ENCODE measurements around the gene SPRING1.
A peak's percentile ranks its signal among the peaks of the same experiment; 100 is the strongest.

The SPRING1 gene, protein sequence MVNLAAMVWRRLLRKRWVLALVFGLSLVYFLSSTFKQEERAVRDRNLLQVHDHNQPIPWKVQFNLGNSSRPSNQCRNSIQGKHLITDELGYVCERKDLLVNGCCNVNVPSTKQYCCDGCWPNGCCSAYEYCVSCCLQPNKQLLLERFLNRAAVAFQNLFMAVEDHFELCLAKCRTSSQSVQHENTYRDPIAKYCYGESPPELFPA

DNA sequence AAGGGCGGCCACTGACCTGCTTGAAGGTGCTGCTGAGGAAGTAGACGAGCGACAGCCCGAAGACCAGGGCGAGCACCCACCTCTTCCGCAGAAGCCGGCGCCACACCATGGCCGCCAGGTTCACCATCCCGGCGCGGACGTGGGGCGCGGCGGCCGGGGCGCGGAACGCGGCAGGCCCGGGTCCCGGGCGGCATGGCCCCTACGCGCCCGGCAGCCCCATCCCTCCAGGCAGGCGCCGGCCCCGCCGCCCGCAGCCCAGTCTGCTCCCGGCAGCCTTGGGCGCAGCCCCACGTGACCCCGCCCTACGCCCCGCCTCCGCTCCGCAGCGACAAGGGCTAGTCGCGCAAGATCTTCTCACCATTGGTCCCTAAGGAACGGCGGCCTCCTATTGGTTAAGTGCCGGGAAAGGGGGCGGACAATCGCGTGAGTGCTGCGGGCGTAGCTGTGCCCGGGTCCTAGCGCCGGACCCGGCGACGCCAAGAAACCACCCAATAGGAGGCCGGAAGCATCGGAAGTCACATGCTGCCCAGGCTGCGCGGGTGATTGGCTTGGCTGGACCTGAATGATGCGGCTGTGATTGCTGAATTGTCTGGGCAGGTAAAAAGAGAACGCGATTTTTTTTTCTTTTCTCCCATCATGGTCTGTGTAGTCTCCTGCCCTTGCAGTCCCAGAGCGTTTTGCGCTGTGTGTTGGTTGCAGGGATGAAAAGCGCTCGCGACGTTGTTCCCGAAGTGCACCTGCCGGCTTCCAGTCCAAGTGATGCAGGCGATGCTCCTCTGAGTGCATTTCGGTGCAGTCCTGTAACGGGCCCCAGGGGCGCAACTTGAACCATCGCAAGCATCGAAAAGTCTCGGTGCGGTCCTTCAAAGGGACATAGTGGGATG is at the start of gene SPRING1, which contains the start of gene RNFT2:
Gene SPRING1, minus strand, starts transcription at position 296 of the 884 bp plus-strand sequence. Its CDS starts 169 bp downstream, at position 127.
Gene RNFT2, plus strand, starts transcription at position 542 of the 884 bp plus-strand sequence. CDS start 2,183 bp downstream, outside the sequence.
- H3K9ac ChIP-seq (ENCODE audit: low read length) = peak within 1 kb of the TSS; percentile 70
- peaks cover 9% of the 10 kb centered on the region for H3K4me1 ChIP-seq (ENCODE audit: control insufficient read depth, insufficient read depth, low read length)
- H3K36me3 ChIP-seq (ENCODE audit: control insufficient read depth, insufficient read depth, low read length) = peaks cover 4% of the 10 kb centered on the region
- peak within 1 kb of the TSS; percentile 97 for H3K4me3 ChIP-seq (ENCODE audit: low read length)
- no peak within 1 kb of the TSS for H3K27ac ChIP-seq (ENCODE audit: low read depth, low read length)
- H3K27me3 ChIP-seq (ENCODE audit: control insufficient read depth, insufficient read depth, low read length) = no peaks in the 10 kb centered on the region

DNA sequence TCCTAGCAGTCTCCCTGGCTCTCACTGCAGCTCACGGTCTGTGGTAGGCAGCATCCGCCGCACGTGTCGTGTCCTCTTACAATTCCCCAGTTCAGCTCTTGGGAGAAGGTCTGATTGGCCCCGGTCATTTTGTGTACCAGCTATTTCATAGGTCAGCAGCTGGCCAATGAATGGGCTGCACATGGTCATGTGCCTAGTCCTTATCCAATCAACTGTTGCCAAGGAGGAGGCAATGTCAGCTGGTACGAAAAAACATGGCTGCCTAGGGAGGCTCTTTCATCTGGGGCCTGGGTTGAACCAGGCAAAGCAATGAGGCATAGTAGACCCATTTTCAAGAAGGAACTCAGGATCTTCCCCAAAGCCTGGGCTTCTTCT is 46.4 kb upstream of the SPRING1 start:
- H3K27ac ChIP-seq (ENCODE audit: low read depth, low read length) = no peak overlapping the region

DNA sequence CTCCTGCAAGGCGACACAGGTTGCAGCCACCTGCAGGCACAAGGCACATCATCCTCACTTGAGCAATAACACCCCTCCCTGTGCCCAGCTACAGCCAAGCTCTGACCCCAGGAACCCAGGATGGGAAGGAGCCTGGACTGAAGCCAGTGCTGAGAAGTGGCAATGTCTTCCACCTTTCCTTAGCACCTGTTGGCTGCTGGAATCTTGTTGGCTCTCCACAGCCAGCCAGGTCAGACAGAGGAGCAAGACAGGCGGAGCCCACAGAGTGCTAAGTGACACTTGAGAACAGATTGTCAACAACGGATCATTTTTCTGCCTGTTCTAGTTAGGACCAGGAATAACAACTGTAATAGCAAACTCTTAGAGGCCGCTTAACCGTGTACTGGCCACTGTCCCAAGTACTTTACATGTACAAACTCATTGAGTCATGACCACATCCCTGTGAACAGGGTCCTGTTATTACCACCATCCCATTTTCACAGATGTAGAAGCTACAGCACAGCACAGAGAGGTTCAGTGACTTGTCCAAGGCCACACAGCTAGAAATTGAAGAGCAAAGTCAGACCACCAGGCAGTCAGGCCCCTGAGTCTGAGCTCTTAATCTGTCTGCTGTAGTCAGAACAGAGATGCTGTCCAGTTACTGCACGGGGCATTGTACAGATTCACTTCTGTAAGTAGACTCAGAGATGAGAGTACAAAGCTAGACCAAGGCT is 45.8 kb upstream of the SPRING1 start:
- H3K27me3 ChIP-seq (ENCODE audit: control insufficient read depth, insufficient read depth, low read length) = no peaks in the 10 kb centered on the region
- no peaks in the 10 kb centered on the region for H3K4me1 ChIP-seq (ENCODE audit: control insufficient read depth, insufficient read depth, low read length)
- no peak overlapping the region for H3K4me3 ChIP-seq (ENCODE audit: low read length)
- H3K27ac ChIP-seq (ENCODE audit: low read depth, low read length) = no peak overlapping the region
- H3K9ac ChIP-seq (ENCODE audit: low read length) = no peak overlapping the region
- H3K36me3 ChIP-seq (ENCODE audit: control insufficient read depth, insufficient read depth, low read length) = no peaks in the 10 kb centered on the region

More for the DNA sequence above, 46.4 kb upstream of the SPRING1 start:
- Histone ChIP-seq H3K27me3 (ENCODE audit: control insufficient read depth, insufficient read depth, low read length) (no peaks in the 10 kb centered on the region), H3K36me3 (ENCODE audit: control insufficient read depth, insufficient read depth, low read length) (no peaks in the 10 kb centered on the region), H3K4me1 (ENCODE audit: control insufficient read depth, insufficient read depth, low read length) (no peaks in the 10 kb centered on the region), H3K9ac (ENCODE audit: low read length) (no peak overlapping the region), H3K4me3 (ENCODE audit: low read length) (no peak overlapping the region)

DNA sequence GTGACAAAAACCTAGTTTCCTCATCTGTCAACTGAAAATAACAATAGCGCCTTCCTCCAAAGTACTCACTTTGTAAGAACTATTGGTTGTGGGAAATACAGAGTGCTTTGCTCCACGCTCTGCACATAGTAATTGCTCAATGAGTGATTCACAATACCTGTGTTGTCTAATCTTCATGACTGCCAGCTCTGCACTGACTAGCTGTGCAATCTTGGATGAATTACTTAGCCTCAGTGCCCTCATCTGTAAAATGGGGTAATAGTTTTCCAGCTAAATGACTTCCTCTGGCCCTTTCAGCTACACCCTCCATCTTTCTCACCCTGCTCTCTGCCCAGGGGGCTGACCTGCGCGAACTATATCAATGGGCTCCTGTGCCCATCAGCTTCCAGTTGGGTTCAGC is 43.1 kb upstream of the SPRING1 start:
- Histone ChIP-seq H3K36me3 (ENCODE audit: control insufficient read depth, insufficient read depth, low read length) (no peaks in the 10 kb centered on the region), H3K27me3 (ENCODE audit: control insufficient read depth, insufficient read depth, low read length) (no peaks in the 10 kb centered on the region), H3K27ac (ENCODE audit: low read depth, low read length) (no peak overlapping the region)

DNA sequence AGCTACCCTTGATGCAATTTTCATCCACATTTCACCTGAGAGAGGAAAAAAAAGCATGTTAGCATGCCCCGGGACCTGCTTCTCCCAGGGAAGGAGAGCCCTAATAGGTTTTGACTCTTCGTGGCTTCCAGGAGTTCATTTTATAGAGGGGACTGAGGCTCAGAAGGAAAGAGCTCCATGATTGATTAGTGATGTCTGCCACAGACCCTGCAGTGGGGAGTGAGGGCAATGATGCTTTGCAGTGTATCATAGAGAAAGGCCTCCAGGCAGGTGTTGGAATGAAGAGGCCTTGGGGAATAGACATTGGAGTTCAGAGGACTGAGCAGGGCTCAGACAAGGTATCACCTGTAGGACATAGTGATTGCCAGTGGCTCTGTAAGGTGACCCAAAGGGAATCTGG is 41.7 kb upstream of the SPRING1 start:
- H3K27me3 ChIP-seq (ENCODE audit: control insufficient read depth, insufficient read depth, low read length) = no peaks in the 10 kb centered on the region
- no peaks in the 10 kb centered on the region for H3K36me3 ChIP-seq (ENCODE audit: control insufficient read depth, insufficient read depth, low read length)
- H3K27ac ChIP-seq (ENCODE audit: low read depth, low read length) = no peak overlapping the region
- no peaks in the 10 kb centered on the region for H3K4me1 ChIP-seq (ENCODE audit: control insufficient read depth, insufficient read depth, low read length)
- no peak overlapping the region for H3K9ac ChIP-seq (ENCODE audit: low read length)
- no peak overlapping the region for H3K4me3 ChIP-seq (ENCODE audit: low read length)

More for the DNA sequence above, 43.1 kb upstream of the SPRING1 start:
- H3K4me1 ChIP-seq (ENCODE audit: control insufficient read depth, insufficient read depth, low read length) = no peaks in the 10 kb centered on the region
- H3K9ac ChIP-seq (ENCODE audit: low read length) = no peak overlapping the region
- H3K4me3 ChIP-seq (ENCODE audit: low read length) = no peak overlapping the region

DNA sequence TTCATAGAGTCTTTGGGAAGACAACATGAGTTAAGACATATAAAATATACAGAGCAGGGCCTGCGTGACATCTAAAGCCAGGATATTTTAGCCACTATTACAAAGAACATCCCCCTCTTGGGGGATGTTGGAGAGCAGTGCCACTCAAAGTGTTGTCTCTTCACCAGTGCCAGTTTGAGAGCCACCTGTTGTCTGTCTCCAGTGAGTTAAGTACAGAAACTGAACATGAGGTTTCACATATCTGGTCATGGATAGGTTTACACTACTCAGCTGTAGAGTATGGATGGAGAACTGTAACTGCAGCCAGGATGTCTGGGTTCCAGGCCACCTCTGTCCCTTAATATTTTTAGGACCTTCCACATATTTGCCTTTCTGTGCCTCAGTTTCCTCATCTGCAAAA is 39.4 kb upstream of the SPRING1 start:
- Histone ChIP-seq H3K4me1 (ENCODE audit: control insufficient read depth, insufficient read depth, low read length) (no peaks in the 10 kb centered on the region), H3K9ac (ENCODE audit: low read length) (no peak overlapping the region), H3K36me3 (ENCODE audit: control insufficient read depth, insufficient read depth, low read length) (no peaks in the 10 kb centered on the region), H3K4me3 (ENCODE audit: low read length) (no peak overlapping the region), H3K27ac (ENCODE audit: low read depth, low read length) (no peak overlapping the region), H3K27me3 (ENCODE audit: control insufficient read depth, insufficient read depth, low read length) (no peaks in the 10 kb centered on the region)

DNA sequence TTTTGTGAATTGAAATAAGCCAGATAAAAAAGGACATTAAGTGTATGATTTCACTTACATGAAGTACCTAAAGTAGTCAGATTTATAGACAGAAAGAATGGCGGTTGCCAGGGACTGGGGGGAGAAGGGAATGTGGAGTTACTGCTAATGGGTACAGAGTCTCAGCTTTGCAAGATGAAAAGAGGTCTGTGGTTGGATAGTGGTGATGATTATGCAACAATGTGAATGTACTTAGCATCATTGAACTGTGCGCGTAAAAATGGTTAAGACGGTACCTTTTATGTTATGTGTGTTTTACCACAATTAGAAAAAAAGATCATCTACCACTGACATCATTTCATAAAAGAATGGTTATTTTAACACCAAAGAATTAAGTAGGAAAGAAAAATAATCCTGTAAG is 36.2 kb upstream of the SPRING1 start:
- H3K4me1 ChIP-seq (ENCODE audit: control insufficient read depth, insufficient read depth, low read length) = no peaks in the 10 kb centered on the region
- no peak overlapping the region for H3K4me3 ChIP-seq (ENCODE audit: low read length)
- H3K27me3 ChIP-seq (ENCODE audit: control insufficient read depth, insufficient read depth, low read length) = no peaks in the 10 kb centered on the region
- H3K27ac ChIP-seq (ENCODE audit: low read depth, low read length) = no peak overlapping the region
- H3K36me3 ChIP-seq (ENCODE audit: control insufficient read depth, insufficient read depth, low read length) = no peaks in the 10 kb centered on the region
- no peak overlapping the region for H3K9ac ChIP-seq (ENCODE audit: low read length)

DNA sequence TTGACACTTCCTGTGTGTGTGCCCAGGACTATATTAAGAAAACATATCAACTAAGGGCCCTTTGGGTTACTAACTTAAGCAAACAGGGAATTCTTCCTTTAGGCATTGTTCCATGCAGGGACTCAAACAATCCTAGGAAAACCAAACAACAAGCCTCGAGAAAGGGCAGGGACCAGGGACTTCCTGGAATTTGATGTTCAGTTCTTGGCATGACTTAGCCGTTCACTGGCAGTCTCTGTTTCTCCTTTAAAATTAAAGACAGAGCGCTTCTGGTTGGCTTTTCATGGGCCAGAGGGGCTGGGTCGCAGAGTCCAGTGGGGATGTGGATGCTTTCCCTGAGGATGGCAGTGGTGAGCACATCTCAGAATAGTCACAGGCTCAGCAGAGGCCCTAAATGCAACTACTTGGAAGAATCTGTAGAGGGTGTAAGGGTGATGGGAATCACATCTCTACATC is 35.4 kb upstream of the SPRING1 start:
- Histone ChIP-seq H3K4me3 (ENCODE audit: low read length) (no peak overlapping the region), H3K36me3 (ENCODE audit: control insufficient read depth, insufficient read depth, low read length) (no peaks in the 10 kb centered on the region), H3K27ac (ENCODE audit: low read depth, low read length) (no peak overlapping the region), H3K9ac (ENCODE audit: low read length) (no peak overlapping the region), H3K4me1 (ENCODE audit: control insufficient read depth, insufficient read depth, low read length) (no peaks in the 10 kb centered on the region), H3K27me3 (ENCODE audit: control insufficient read depth, insufficient read depth, low read length) (no peaks in the 10 kb centered on the region)

DNA sequence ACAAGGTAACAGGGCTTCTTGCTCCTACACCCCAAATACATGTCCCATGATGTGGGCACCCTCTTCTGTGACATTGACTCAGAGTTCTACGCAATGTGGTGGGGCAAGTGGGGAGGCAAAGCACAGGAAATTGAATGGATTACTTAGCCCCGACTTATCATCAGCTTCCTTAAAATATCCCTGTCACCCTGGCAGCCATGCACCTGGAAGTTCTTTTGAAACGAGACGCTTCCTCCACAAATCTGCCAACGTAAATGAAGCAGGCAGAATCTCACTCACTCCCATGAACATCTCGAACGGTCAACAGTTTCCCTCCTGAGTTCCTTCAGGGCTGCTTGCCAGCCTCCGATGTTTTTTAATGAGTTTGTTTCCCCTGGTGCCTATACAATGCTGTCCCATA is 33.8 kb upstream of the SPRING1 start:
- no peaks in the 10 kb centered on the region for H3K36me3 ChIP-seq (ENCODE audit: control insufficient read depth, insufficient read depth, low read length)
- H3K4me3 ChIP-seq (ENCODE audit: low read length) = no peak overlapping the region
- H3K4me1 ChIP-seq (ENCODE audit: control insufficient read depth, insufficient read depth, low read length) = no peaks in the 10 kb centered on the region
- no peak overlapping the region for H3K9ac ChIP-seq (ENCODE audit: low read length)
- no peak overlapping the region for H3K27ac ChIP-seq (ENCODE audit: low read depth, low read length)
- H3K27me3 ChIP-seq (ENCODE audit: control insufficient read depth, insufficient read depth, low read length) = no peaks in the 10 kb centered on the region

DNA sequence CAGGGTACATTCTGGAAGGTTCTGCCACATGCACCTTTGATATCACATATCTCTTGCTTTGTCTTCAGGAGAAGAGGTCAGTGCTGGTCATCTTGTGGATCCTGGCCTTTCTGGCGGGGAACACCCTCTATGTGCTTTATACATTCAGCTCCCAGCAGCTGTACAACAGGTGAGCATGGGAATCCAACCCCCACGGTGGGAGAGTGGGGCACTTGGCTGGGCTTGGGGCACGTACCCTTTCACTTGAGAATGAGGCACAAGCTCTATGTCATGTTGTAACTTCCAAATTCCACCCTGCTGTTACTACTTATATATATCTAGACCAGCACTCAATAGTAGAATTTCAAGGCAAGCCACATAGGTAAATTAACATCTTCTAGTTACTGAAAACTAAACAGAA is 28.9 kb upstream of the SPRING1 start:
- Histone ChIP-seq H3K36me3 (ENCODE audit: control insufficient read depth, insufficient read depth, low read length) (no peaks in the 10 kb centered on the region), H3K27ac (ENCODE audit: low read depth, low read length) (no peak overlapping the region), H3K4me1 (ENCODE audit: control insufficient read depth, insufficient read depth, low read length) (no peaks in the 10 kb centered on the region), H3K27me3 (ENCODE audit: control insufficient read depth, insufficient read depth, low read length) (no peaks in the 10 kb centered on the region), H3K9ac (ENCODE audit: low read length) (no peak overlapping the region), H3K4me3 (ENCODE audit: low read length) (no peak overlapping the region)

DNA sequence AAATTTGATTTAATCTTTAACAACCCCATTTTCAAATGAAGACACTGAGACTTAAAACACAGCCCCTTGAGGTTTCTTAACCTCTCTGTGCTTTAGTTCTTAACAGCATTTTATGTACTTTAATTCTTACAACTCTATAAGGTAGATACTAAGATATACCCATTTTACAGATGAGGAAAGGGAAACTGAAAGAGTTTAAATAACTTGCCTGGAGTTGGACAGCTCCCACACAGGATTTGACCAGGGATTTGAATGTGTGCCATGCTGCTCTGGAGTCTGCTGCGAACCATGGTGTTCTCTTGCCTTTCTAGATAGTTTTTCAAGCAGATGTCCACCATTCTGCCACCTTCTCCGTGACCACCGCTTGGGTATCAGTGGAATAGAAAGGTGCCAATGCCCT is 28.4 kb upstream of the SPRING1 start:
- Histone ChIP-seq H3K9ac (ENCODE audit: low read length) (no peak overlapping the region), H3K4me1 (ENCODE audit: control insufficient read depth, insufficient read depth, low read length) (no peaks in the 10 kb centered on the region)

DNA sequence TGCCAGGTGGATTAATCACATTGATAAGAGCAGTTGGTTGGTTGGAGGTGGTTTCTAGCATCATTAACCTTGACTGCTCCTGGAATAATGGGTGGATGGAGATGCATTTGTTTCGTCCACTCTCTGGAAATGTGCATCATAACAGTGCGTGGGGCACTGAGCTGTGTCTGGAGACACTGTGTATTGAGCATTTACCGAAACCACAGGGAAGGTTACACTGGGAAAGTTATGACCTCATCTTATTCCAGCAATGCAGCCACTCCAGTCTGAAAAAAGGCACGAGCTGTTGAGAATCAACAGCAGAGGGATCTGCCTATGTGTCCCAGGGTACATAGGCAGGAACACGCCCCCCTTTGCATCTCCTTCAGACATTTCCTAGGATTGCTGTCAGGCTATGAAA is 27.4 kb upstream of the SPRING1 start:
- no peaks in the 10 kb centered on the region for H3K27me3 ChIP-seq (ENCODE audit: control insufficient read depth, insufficient read depth, low read length)
- no peaks in the 10 kb centered on the region for H3K4me1 ChIP-seq (ENCODE audit: control insufficient read depth, insufficient read depth, low read length)
- H3K27ac ChIP-seq (ENCODE audit: low read depth, low read length) = no peak overlapping the region
- H3K36me3 ChIP-seq (ENCODE audit: control insufficient read depth, insufficient read depth, low read length) = no peaks in the 10 kb centered on the region
- H3K4me3 ChIP-seq (ENCODE audit: low read length) = no peak overlapping the region
- H3K9ac ChIP-seq (ENCODE audit: low read length) = no peak overlapping the region

More for the DNA sequence above, 28.4 kb upstream of the SPRING1 start:
- Histone ChIP-seq H3K4me3 (ENCODE audit: low read length) (no peak overlapping the region), H3K36me3 (ENCODE audit: control insufficient read depth, insufficient read depth, low read length) (no peaks in the 10 kb centered on the region), H3K27me3 (ENCODE audit: control insufficient read depth, insufficient read depth, low read length) (no peaks in the 10 kb centered on the region), H3K27ac (ENCODE audit: low read depth, low read length) (no peak overlapping the region)

All from rectal smooth muscle tissue (tissue), 1 donor.